AG08395 (cell line): Measurements from ENCODE around the gene CLCN3.
A peak's percentile ranks its signal among the peaks of the same experiment; 100 is the strongest.
"Not testable (repeated sequence)": the region's sequence is repeated elsewhere in the genome, so short reads cannot be mapped to it uniquely, and the experiment has no call there.

Experiments used
- DNase-seq: peaks from one replicate; pipeline ENCODE4 v3.0.0; 2012; ENCODE audit warnings: mixed read lengths, low spot score

Gene CLCN3

DNA sequence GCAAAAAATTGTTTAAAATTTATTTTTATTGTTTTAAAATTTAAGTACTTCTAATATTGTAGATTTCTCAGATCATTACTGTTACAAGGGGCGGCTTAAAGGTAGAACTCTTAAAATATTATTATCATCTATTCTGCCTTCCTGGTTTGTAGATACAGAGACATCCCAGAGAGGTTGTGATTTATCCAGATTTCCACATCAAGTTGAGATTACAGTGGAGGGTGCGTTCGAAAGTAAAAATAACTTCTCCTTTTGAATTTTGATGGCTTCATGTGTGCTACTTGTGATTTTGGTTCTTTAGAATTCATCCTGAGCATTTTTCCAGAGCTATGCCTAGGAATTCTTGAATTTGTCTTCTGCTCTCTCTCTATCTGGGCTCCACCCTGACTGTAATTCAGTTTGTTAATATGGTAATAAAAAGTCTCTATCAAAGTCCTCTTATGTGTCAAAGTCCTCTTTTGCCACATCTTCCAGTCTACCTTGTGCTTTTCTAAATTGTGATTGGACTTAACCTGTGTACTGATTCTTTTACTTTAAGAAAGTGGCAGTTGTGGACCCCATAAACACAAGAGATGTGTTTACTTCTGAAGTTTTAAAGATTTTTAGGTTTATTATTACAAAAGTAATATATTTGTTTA is 37.2 kb downstream of the CLCN3 start:
- DNase-seq: no peak

DNA sequence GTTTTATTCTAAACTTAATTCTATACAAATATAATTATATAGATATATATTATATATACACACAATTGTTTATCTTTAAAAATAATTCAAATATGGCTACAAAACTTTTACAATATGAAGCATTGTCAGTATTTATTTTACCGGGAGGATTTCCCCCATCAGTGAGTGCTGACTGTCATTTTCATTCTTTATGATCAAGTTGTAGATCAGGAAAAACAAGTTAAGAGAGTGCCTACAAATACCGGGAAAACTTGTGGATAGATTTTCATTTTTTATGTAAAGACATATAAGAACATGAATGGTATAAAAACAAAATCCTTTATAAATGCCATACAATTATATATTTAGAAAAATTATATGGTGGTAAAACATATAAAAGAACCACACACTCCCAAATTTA is 37.8 kb downstream of the CLCN3 start:
- DNase-seq: no peak

DNA sequence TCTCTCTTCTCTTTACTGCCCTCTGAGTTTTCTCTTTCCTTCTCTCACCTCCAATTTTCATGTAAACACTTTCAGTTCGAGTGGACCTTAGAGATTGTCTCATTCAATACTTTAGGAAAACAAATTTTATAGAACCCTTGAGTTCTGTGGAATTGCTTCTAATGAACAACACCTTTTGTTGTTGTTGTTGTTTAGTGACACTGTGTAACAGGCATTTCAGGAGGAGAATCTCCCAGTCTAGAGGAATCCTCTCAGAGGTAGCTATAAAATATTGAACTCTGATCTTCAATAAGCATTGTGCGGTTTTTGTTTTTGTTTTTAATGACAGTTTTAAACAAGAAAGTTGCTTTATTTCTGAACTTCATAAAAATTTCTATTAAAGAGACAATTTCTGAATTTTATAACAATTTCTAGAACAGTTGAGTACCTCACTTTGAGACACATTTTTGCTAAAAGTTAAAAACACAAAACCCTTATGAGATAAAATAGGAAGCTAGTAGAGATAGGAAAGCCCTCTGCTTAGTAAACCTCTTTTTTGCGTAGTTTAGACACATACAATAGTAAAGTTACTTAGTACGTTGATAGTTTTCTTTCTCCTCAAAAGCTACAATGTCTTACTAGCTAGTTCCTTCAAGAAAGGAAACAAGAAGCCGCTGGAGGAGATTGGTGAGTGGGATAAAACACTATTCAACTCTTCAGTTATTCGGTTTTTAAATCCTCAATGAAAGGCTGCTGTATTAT is 38.8 kb downstream of the CLCN3 start:
- DNase-seq: no peak

DNA sequence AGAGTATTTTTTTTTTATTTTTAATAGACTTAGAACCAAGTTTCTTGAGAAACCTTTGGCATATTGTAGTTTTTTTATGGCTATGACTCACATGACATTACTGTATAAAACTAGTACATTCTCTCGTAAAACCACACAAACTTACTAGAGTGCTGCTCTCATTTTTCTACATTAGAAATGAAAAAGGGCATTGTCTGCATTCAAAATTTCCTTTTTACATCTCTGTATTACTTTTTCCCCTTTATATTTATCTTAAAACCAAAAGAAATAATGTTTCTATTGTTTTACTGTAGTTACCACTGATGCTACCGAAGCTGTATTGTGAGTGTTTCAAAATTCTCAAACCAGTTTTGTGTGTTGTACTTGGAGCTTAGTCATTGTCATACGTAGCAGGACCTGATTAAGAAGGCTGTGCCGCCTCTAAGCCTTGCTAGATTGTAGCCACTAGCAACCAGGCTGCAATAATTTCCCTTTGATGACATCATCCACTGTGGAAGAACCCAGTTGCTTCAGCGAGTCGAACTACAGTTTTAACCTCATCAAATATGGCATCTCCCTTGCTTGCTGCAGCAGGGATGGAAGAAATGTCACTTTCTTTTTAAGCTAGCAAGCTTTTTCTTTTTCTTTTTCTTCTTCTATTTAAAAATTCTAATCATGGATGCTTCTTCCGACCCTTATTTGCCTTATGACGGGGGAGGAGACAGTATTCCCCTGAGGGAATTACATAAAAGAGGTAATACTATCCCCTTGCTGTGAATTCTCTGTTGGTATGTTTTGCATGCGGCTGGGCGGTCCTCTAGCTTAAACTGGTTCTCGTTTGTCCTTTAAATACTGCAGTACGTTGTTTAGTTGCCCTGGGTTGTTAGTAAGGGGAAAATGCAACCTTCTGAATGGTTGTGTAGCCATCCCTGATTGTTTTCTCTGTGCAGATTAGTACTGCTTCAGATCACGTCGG is 39.6 kb downstream of the CLCN3 start:
- DNase-seq: peak; percentile 95

DNA sequence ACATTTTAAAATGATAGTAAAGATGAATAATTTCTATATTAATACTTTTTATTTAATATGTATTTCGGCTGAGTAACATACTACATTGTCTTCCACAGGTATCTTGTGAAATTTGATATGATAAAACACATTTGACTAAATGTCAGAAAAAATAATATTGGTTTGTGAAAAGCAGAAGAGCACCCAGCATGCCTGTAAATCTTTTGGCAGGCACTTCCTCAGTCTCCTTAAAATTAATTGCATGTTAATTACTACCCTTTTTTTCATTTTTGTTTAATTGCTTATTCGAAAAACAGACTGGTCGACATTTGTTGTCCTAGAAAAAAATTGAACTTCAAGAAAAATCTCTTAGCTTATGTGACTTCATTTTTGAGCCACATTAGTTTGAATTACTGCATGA is 40.6 kb downstream of the CLCN3 start:
- DNase-seq: no peak

DNA sequence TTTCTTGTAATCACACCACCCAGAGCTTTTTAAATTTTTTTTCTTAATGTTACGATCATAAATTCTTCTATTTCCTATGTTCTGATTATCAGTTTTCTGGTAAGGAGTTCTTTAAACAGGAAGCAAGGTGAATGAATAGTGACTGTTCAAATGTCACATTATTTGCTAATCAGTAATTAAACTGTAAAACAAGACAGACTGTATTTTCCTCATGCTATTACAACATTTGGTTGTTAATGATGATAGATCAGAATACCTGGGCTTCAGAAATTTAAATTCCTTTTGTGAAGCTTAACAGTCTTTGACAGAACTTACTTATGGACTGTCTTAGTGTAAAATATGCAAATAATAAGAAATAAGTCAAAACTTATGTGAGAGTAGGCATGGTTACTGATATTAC is 41.4 kb downstream of the CLCN3 start:
- no peak for DNase-seq

DNA sequence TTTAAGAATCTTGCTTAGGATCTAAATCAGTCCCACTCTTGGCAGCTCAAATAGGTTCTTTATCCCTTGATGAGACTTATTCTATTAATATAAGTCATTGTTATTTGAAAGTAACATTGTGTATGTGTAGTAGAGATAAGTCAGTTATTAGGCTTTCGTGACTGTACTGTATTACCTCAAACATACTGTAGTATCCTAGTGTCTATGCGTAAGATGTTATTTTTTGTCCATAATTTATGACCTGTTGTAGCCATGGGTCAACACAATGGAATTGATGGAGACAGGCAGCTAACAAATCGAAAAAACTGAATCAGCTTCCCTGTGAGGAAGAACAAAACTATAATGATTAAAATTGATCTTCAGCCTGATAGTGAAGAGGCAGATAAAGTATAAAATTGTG is 41.8 kb downstream of the CLCN3 start:
- DNase-seq: no peak

DNA sequence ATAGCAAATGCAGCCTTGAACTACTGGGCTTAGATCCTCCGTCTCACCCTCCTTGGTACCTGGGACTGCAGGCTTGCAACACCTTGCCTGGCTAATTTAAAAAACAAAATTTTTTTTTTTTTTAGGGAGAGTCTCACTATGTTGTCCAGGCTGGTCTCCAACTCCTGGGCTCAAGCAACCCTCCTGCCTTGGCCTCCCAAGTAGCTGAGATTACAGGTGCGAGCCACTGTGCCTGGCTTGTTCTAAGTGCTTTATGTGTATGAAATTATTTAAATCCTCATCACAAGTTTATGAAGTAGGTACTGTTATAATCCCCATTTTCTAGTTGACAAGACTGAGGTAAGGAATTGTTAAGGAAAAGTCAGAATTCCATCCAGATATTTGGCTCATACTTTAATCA is 43.0 kb downstream of the CLCN3 start:
- DNase-seq: no peak

DNA sequence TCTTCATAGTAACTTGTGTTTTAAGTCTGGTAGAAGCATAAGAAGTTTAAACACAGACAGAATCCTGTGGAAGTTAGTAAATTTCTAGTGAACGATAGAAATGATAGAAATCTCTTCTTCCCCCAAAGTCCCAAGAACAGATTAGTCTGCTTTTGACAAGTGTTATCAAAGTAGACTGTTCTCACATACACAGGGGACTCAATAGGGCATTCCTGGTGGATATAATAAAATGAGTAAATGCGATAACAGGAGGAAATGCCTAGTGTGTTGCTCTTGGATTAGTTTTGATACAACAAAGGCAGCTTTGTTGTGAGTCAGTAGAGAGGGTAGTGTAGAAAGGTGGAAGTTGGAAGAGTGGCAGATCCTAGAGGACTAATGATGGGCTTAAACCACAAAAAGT is 43.5 kb downstream of the CLCN3 start:
- no peak for DNase-seq

DNA sequence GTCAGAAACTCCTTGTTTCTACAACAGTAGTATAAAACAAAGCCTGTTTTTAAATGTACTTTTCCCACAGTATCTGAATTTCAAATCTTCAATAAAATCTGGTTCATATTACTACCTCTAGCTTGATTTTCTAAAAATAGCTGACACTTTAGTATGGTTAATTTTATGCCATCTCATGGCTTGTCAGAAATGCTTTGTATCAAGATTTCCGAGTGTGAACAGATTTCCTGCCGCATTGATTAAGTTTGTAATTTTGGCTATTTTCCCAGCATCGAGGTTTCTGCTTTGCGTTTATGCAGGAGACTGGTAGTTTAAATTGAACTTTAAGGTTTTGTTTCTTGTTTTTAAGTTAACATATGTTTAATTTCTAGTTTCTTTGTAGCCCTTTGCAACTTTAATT is 44.2 kb downstream of the CLCN3 start:
- no peak for DNase-seq

DNA sequence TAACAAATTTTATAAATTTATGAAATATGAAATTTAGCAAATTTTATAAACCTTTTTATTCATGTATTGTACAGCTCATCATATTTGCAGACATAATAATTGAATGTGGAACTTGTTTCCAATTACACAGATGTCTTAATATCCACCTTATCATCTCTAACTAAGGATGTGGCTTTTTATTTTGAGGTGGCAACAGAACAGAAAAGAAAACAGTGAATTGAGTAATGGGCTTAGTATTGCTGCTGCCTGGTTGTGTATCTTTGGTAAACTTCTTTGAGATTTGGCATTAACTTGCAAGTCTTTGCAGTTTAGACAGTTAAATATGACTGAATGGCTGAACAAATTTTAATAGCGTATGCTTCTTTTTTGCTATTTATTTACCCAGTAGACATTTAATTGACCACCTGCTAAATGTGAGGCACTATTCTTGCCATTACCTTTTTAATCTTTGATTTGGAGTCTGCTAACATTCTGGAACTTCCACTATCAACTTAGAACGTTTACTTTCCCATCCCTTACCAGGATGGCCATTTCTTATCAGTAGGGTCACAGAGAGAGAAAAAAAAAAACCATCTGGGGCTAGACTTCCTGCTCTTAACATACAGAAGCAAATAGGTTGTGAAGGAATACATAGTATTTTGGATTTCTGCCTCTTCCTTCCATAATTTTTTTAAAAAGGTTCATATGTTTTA is 44.8 kb downstream of the CLCN3 start:
- DNase-seq: no peak

DNA sequence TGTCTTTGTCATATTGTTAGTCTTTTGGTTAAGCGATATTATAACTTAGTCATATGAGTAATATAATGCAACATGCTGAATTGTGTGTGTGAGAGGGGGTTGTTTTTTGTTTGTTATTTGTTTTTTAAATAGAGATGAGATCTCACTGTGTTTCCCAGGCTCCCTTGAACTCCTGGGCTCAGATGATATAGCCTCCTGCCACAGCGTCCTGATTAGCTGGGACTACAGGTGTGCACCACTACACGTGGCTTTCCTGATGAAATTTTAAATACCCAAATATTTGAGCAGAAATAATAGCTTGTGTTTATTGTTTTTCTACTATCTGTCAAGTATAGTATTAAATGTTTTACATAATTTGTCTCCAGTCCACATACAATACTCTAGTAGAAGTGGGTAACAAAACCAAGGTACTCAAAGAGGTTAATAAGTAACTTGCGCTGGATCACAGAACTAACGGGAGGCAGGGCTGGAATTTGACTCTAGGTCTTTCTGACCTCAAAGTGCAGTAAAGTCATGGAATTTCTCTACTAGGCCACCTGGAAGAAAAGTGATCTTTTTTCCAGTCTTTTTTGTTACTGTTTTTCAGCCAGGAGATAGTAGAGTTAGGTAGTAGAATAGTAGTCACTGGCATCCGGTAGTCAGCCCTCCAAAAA is 47.8 kb downstream of the CLCN3 start:
- no peak for DNase-seq

DNA sequence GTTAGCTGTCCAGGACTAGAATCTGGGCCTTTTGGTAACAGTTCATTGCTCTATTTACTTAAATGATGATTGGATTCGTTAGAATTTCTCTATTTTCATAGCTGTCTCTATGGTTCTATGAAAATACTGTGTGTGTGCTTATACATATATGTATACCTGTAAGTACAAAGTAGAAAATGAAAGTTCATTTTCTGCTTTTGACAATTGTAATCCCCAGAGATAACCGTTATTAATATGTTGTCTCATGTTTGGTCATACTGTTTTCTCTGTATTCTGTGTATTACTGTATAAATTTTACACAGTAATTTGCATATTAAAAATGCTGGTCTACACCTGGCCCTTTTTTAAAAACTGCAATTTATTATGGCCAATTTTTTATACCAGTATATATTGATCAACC is 55.4 kb downstream of the CLCN3 start:
- no peak for DNase-seq

DNA sequence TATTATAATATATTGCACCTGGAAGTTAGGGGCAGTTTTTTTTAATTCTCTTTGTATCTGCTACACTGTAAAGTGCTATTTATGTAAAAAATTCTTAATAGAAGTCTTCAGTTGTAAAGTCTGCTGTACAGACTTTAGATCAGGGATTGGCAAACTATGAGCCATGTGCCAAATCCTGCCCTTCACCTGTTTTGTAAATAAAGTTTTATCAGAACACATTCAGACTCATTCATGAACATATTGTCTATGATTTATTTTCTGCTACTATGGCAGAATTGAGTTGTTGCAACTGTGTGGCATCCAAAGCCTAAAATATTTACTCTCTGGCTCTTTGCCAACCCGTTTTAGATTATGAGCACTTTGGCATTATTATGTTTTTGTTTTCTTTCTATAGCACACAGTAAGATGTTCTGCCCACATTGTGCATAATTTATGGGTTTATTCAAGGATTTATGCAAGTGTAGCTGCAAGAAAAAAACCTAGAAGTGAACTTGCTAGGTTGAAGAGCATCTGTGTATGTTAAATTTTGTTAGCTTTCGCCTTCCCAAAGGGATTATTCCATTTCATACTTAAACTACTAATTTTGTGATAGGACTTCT is 56.9 kb downstream of the CLCN3 start:
- no peak for DNase-seq

DNA sequence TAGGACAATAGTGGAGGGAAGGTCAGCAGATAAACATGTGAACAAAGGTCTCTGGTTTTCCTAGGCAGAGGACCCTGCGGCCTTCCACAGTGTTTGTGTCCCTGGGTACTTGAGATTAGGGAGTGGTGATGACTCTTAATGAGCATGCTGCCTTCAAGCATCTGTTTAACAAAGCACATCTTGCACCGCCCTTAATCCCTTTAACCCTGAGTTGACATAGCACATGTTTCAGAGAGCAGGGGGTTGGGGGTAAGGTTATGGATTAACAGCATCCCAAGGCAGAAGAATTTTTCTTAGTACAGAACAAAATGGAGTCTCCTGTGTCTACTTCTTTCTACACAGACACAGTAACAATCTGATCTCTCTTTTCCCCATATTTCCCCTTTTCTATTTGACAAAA is 58.1 kb downstream of the CLCN3 start:
- not testable (repeated sequence) for DNase-seq

DNA sequence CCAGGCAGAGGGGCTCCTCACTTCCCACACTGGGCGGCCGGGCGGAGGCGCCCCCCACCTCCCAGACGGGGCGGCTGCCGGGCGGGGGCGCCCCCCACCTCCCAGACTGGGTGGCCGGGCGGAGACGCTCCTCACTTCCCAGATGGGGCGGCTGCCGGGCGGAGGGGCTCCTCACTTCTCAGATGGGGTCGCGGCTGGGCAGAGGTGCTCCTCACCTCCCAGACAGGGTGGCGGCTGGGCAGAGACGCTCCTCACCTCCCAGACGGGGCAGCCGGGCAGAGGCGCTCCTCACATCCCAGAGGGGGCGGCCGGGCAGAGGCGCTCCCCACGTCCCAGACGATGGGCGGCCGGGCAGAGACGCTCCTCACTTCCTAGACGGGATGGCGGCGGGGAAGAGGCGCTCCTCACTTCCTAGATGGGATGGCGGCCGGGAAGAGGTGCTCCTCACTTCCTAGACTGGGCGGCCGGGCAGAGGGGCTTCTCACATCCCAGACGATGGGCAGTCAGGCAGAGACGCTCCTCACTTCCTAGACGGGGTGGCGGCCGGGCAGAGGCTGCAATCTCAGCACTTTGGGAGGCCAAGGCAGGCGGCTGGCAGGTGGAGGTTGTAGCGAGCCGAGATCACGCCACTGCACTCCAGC is 58.7 kb downstream of the CLCN3 start:
- DNase-seq: not testable (repeated sequence)

DNA sequence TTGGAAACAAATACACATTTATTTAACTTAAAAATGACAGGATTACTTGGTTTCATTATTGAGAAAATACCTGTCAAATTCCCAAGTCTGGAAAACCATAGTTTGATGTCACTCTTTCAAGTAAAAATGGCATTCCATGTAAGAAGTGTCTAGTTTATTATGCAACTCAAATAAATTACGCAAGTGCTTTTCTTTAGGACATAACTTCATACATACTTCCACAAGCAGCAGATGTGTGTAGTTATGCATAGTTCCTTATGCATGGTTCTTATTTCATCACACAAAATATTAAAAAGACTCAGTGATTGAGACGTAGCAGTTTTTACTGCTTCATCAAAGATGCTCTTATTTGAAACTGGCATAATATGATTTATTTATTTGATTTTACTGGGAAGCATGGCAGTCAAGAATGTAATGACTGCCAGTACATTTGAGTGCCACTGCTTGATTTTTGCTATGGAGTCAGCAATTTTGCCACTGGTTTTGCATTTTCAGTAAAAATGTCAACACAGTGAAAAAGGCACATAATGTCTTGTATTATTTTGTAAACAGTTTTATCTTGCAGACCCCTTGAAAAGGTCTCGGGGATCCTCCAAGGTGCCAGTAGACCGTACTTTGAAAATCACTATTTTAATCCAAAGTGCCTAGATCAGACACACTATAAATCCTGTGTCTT is 62.1 kb downstream of the CLCN3 start:
- no peak for DNase-seq

DNA sequence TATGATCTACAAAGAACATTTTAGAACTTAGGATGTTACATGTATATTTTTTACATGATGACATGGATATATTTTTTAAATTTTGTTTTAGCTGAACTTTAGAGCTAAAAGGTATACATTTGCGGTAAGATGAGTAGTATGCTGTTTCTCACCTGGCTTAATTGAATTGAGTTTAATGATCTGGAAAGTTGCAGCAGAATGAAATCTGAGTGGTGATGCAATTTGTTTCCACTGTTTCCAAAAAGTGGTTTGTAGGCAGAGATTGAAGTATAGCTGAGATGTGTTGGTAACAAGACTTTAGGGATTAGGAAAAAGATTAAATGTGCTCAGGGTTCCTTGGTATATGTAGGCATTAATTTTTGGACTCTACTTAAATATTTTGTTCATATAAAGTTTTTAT is 69.3 kb downstream of the CLCN3 start:
- DNase-seq: no peak

DNA sequence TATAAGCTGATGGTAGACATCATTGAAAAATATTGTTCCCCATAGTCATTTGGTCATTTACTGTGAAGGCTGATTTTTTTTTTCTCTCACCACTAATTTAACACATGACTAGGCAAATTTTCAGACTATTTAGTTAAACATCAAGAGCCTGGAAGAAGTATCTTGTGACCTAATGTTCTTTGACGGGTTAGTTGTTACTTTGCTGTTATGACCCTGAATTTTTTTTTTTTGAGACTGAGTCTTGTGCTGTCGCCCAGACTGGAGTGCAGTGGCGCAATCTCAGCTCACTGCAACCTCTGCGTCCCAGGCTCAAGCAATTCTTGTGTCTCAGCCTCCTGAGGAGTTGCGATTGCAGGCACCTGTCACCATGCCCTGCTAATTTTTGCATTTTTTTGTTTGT is 70.4 kb downstream of the CLCN3 start:
- no peak for DNase-seq

DNA sequence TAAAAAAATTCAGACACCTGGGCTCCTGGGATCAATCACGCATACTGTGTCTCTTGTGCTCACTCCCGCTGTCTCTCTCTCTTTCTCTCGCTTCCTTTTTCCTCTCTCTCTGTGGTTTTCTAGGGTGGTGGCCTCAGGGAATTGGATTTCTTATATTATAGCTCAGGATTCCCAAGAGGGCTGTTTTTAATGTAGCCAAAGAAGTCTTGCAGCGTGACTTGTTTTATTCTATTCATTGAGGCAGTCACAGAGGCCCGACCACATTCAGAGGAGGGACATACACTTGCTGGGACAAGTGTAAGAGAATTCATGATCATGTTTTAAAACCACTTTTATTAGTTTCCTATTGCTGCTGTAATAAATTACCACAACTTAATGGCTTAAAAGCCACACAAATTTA is 78.0 kb downstream of the CLCN3 start:
- no peak for DNase-seq
